ENCODE measurements around the gene ARPP19.
"Not testable (repeated sequence)": the region's sequence is repeated elsewhere in the genome, so short reads cannot be mapped to it uniquely, and the experiment has no call there.

ARPP19 gene

DNA sequence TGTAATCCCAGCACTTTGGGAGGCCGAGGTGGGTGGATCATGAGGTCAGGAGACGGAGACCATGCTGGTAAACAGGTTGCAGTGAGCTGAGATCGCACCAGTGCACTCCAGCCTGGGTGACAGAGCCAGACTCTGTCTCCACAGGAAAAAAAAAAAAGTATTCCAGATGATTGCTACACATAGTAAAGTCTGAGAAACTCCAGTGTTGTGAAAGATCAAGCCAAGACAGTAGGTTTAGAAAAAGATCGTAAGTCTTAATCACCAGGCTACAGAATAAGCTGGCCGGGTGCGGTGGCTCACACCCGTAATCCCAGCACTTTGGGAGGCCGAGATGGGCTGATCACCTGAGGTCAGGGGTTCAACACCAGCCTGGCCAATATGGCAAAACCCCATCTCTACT is 56.0 kb downstream of the ARPP19 start:
- DNase-seq (ENCODE audit: low read depth): not testable (repeated sequence)

DNA sequence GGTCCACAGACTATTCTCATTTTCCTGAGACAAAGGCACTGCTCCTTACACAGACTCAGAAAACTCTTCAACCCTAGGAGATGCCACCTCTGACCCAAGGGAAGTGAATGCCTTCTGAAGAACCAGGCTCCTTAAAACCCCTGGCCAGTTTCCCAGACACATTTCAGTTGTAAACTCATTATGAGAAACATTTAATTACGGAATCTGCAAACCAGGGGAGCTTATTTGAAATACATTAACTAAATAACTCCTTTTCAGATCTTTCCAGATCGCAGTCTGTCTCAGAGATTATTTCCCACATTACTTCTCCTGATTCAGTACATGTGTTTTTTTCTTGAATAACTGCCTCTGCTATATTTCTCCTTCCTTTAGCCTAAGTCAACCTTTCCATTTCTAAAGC is 57.7 kb downstream of the ARPP19 start:
- DNase-seq (ENCODE audit: low read depth): no peak

DNA sequence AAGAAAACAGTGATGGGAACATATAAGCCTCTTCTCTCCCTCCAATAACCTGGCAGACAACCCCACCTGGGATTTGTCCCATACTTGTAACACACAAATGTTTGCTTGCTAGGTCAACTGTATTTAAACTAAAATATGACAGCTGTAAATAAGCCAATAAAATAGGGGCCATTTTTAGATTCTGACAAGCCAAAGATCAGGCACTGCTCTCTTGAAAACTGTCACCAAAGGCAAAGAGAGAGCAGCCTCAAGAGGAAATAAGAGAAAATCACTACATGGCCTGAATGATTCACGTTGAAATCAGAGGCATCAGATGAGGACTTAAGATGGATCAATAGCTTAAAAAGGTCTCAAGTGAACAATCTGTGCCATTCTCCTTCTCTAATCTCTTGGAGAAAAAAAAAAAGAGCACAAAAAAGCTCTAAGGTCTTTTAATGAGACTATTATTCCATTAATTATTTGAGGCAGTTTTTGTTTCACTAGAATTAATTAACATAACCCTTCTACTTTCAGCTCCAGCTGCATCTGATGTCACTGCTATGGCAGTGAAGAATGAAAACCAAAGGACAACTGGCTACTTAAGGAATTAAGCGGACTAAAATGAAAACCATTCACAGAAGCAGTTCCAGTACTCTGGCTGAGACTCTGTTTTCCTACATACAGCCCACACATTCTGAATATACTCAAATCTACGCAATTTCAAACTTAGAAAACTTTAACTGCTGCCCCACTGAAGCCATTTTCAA is 59.2 kb downstream of the ARPP19 start:
- no peak for DNase-seq (ENCODE audit: low read depth)

DNA sequence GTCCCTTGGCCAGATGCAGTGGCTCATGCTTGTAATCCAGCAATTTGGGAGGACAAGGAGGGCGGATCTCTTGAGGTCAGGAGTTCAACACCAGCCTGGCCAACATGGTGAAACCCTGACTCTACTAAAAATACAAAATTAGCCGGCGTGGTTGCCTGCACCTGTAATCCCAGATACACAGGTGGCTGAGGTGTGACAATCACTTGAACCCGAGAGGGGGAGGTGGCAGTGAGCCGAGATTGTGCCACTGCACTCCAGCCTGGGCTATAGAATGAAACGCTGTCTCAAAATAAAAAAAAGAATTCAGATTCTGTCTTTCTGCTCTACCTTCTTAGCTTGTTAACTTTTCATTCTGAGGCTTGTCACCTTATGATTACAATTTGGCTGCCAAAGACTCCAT is 62.3 kb downstream of the ARPP19 start:
- no peak for DNase-seq (ENCODE audit: low read depth)

DNA sequence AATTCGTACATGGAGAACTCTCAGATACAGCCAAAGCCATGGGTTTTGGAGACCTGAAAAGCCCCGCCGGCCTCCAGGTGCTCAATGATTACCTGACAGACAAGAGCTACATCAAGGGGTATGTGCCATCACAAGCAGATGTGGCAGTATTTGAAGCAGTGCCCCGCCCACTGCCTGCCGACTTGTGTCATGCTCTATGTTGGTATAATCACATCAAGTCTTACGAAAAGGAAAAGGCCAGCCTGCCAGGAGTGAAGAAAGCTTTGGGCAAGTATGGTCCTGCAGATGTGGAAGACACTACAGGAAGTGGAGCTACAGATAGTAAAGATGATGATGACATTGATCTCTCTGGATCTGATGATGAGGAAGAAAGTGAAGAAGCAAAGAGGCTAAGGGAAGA is 63.7 kb downstream of the ARPP19 start:
- DNase-seq (ENCODE audit: low read depth): no peak

DNA sequence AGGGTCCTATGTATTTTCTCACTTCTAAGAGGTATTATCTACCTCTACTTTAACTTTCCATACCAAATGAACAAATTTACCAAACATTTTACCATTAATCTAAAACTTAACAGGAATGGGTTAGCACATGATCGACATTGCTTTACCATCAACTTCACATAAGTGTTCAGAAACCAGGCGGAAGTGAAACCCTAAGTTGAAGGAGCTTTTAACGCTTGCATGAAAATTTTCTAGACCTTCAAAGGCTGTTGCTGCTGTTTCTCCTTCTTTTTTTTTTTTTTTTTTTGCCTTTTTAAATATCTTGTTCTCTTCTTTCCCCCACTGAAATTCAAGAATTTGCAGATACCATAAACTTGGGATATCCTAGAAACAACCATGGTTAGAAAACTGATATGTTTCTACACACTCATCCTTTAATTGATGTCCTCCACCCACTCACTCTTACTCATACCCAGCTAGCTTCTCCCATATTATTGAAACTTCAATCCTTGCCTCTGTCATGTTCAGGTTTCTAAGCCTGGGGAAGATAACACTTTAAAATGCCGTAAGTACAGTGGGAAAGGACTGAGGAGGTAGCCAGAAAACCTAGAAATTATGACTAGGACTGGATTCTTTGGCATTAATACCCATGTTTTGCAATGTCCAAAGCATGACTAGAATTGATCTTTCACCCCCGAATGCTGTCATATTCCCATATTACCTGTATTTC is 64.9 kb downstream of the ARPP19 start:
- no peak for DNase-seq (ENCODE audit: low read depth)

DNA sequence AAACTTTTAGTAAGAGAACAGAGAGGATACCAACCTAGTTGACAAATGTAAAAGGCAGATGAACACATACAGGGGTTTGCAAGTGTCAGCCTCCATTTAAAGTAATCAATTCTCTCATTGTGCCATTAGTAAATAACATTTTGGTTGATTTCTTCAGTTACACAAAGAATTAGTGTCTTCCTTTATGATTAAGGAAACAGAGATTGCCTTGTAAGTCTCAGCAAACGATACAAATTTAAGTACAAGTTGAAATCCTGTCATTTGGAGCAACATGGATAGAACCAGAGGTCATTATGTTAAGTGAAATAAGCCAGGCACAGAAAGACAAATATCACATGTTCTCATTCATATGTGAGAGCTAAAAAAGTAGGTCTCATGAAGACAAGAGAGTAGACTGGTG is 66.2 kb downstream of the ARPP19 start:
- DNase-seq (ENCODE audit: low read depth): no peak

DNA sequence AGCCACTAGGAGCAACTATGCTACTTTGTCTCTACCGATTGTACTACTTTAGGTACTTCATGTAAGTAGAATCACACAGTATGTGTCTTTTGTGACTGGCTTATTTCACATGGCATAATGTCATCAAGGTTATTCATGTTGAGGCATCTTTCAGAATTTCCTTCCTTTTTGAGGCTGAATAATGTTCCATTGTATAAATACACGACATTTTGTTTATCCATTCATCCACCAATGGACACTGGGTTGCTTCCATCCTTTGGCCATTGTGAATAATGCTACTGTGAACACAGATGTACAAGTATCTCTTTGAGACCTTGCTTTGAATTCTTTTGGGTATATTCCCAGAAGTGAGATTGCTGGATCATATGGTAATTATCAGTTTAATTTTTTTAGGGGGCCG is 69.3 kb downstream of the ARPP19 start:
- DNase-seq (ENCODE audit: low read depth): no peak

DNA sequence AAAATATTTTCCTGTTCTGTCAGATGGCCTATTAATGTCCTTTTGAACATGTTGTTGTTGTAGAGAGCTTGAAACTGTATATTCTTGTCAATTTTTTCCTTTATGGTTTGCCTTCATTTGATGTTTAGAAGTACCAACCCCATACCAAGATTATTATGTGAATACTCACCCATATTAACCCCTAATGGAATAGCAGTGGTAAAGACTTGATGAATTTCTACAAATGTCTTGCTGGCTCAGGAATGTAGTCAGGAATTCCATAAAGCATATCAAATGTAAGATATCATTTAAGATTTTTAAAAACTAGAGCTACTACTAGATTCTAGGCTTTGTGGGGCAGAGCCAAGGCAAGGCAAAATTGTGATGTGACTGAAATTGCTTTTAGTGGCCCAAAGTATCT is 70.1 kb downstream of the ARPP19 start:
- DNase-seq (ENCODE audit: low read depth): no peak
